Measurements from ENCODE around the gene NTRK2. TPM values are rescaled to one million over a fixed set of nuclear protein-coding genes. Genes with fewer than 3 reads are reported as not detected.

The NTRK2 gene
- total RNA-seq, 1 donor from 2014 or later = 65.0 TPM

DNA sequence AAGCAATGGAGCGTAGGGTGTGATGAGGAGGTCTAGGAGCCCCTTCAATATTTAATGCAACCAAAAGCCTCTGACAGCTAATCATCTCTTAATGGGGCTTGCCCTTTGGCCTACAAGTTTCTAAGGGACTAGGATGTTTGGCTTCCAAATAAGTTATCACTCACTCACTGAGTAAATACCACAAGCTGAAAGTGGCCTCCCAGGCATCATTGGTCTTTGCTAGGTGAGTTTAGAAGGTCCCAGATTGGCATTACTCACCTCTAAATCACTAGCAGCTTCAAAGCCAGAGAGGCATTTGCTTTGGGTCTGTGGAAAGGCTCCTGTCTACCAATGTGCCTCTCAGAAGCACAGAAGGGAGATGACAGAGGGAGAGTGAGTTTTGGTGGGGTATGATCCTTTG lies 344.2 kb downstream of the NTRK2 start:
- TF ChIP-seq, protein P1, sequence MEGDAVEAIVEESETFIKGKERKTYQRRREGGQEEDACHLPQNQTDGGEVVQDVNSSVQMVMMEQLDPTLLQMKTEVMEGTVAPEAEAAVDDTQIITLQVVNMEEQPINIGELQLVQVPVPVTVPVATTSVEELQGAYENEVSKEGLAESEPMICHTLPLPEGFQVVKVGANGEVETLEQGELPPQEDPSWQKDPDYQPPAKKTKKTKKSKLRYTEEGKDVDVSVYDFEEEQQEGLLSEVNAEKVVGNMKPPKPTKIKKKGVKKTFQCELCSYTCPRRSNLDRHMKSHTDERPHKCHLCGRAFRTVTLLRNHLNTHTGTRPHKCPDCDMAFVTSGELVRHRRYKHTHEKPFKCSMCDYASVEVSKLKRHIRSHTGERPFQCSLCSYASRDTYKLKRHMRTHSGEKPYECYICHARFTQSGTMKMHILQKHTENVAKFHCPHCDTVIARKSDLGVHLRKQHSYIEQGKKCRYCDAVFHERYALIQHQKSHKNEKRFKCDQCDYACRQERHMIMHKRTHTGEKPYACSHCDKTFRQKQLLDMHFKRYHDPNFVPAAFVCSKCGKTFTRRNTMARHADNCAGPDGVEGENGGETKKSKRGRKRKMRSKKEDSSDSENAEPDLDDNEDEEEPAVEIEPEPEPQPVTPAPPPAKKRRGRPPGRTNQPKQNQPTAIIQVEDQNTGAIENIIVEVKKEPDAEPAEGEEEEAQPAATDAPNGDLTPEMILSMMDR (IDR thresholded peaks at IDR 0.05; ENCODE audit: unreplicated experiment) = no peak
- H3K27ac Mint-ChIP-seq = peak overlapping the region; percentile 7
- no peaks in the 10 kb centered on the region for H3K36me3 Mint-ChIP-seq
- no peak for DNase-seq (ENCODE audit: low spot score in 2 of 2, unreplicated experiment in 2 of 2)
- H3K4me3 Mint-ChIP-seq = no peak overlapping the region
- no peaks in the 10 kb centered on the region for H3K9me3 Mint-ChIP-seq
- no peaks in the 10 kb centered on the region for H3K27me3 Mint-ChIP-seq (ENCODE audit: low read depth)
- H3K4me1 Mint-ChIP-seq = peaks cover 43% of the 10 kb centered on the region

DNA sequence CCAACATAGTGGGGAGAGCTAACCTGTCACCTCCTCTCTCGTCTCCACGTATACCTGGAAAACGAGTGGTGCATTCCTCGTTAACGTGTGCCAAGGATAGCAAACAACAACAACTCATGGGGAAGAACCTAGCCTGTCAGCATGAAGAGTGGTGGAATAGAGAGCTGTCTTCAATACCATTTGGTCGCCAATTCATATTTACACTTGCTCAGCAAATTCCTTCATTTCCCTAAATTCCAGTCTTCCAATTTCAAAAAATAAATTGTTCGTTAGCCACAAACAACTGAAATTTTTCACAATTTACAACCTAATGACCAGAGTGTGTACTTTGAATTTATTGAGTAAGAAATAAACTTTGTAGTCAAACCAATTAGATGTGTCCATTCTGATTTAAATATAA lies 344.8 kb downstream of the NTRK2 start:
- no peaks in the 10 kb centered on the region for H3K27me3 Mint-ChIP-seq (ENCODE audit: low read depth)
- no peaks in the 10 kb centered on the region for H3K36me3 Mint-ChIP-seq
- no peak for DNase-seq (ENCODE audit: low spot score in 2 of 2, unreplicated experiment in 2 of 2)
- H3K9me3 Mint-ChIP-seq = no peaks in the 10 kb centered on the region
- no peak overlapping the region for H3K4me3 Mint-ChIP-seq
- no peak overlapping the region for H3K27ac Mint-ChIP-seq
- TF ChIP-seq, protein P1 (IDR thresholded peaks at IDR 0.05; ENCODE audit: unreplicated experiment) = no peak
- H3K4me1 Mint-ChIP-seq = peaks cover 43% of the 10 kb centered on the region

DNA sequence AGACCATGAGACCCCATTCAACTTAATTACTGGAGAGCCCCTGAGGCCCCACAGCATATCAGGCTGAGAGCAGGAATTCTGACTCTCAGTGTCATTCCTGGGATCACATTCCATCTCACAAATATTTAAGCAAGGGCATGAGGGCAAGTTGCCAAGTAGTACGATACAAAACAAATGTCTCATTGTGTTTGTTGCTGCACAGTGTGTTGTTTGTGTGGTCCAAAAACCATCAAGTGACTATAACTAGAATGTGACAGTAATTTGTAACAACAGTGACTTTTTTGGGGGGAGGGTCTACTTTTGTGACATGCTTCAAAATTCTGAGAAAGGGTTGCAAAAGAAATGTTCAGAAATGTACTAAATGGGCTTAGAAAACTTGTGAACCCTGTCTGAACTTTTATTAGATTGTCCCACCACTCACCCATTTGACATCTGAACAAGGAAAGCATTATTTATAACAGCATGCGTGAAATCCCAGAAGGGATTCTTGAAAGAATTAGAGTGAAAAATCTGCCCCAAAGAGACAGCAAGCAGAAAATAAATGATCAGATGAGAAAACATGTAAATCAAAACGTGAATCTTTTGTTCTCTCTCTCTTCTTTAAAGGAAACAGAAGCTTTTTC lies 347.0 kb downstream of the NTRK2 start:
- H3K4me3 Mint-ChIP-seq = no peak overlapping the region
- no peak for DNase-seq (ENCODE audit: low spot score in 2 of 2, unreplicated experiment in 2 of 2)
- TF ChIP-seq, protein P1 (IDR thresholded peaks at IDR 0.05; ENCODE audit: unreplicated experiment) = no peak
- peaks cover 43% of the 10 kb centered on the region for H3K4me1 Mint-ChIP-seq
- H3K27ac Mint-ChIP-seq = peak overlapping the region; percentile 86
- H3K36me3 Mint-ChIP-seq = no peaks in the 10 kb centered on the region
- no peaks in the 10 kb centered on the region for H3K27me3 Mint-ChIP-seq (ENCODE audit: low read depth)
- no peaks in the 10 kb centered on the region for H3K9me3 Mint-ChIP-seq

DNA sequence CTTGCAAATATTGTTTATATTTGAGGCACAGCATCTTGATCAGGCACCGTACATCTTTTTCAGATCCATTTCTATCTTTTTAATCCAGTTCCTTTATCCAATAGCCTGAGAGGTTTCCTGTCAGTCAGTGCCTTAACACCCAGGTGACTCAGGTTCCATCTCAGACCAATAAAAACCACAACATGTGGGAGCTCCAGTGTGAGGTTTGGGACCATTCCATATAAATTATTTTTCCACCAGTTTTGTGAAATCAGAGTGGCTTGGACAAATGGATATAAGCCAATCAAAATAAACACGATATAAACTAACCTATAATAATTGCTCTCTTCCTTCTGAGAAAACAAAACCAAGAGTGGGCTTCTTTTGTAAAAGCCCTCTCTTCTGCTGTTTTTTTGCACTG lies 351.3 kb downstream of the NTRK2 start:
- Mint-ChIP-seq H3K27ac (no peak overlapping the region), H3K36me3 (no peaks in the 10 kb centered on the region), H3K4me3 (no peak overlapping the region), H3K4me1 (peaks cover 40% of the 10 kb centered on the region), H3K9me3 (no peaks in the 10 kb centered on the region), H3K27me3 (ENCODE audit: low read depth) (no peaks in the 10 kb centered on the region)
- no peak for DNase-seq (ENCODE audit: low spot score in 2 of 2, unreplicated experiment in 2 of 2)
- TF ChIP-seq, protein P1 (IDR thresholded peaks at IDR 0.05; ENCODE audit: unreplicated experiment) = no peak

DNA sequence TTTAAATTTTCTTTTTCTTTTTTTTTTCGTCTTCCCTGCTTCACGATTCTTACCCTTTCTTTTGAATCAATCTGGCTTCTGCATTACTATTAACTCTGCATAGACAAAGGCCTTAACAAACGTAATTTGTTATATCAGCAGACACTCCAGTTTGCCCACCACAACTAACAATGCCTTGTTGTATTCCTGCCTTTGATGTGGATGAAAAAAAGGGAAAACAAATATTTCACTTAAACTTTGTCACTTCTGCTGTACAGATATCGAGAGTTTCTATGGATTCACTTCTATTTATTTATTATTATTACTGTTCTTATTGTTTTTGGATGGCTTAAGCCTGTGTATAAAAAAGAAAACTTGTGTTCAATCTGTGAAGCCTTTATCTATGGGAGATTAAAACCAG lies 352.2 kb downstream of the NTRK2 start:
- Mint-ChIP-seq H3K36me3 (no peaks in the 10 kb centered on the region), H3K4me3 (no peak overlapping the region), H3K9me3 (no peaks in the 10 kb centered on the region), H3K4me1 (peaks cover 38% of the 10 kb centered on the region), H3K27me3 (ENCODE audit: low read depth) (no peaks in the 10 kb centered on the region), H3K27ac (no peak overlapping the region)
- TF ChIP-seq, protein P1 (IDR thresholded peaks at IDR 0.05; ENCODE audit: unreplicated experiment) = no peak
- DNase-seq (ENCODE audit: low spot score in 2 of 2, unreplicated experiment in 2 of 2) = no peak

DNA sequence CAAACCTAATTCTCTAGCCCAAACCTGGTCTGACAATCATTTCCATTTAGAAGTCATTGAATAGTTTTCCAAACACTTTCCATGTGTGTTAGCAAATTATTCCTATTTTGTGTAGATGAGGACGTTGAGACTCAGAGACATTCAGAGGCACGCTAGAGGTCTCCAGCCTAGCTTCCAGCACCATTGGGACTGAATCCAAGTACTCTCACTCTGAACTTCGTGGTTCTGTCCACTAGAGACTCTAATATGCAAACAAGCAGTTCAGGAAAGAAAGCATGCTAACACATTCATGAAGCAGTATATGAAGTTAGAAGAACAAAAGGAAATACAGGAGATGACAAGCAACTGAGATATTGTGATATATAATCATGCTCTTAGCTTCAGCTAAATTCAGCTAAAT lies 354.8 kb downstream of the NTRK2 start:
- Mint-ChIP-seq H3K9me3 (no peaks in the 10 kb centered on the region), H3K27me3 (ENCODE audit: low read depth) (no peaks in the 10 kb centered on the region), H3K27ac (no peak overlapping the region), H3K4me3 (no peak overlapping the region), H3K4me1 (peaks cover 25% of the 10 kb centered on the region), H3K36me3 (no peaks in the 10 kb centered on the region)
- DNase-seq (ENCODE audit: low spot score in 2 of 2, unreplicated experiment in 2 of 2) = no peak
- TF ChIP-seq, protein P1 (IDR thresholded peaks at IDR 0.05; ENCODE audit: unreplicated experiment) = no peak
